Muscle layer of colon (tissue), 2 donors: ENCODE measurements around the gene MRAS.

Experiments
- H3K27ac ChIP-seq: one replicate; pipeline ENCODE4 v1.7.0; 2013; ENCODE audit warnings: low read depth, mild to moderate bottlenecking, low read length, moderate library complexity
- H3K27me3 ChIP-seq, 2 donors: one replicate each; pipeline ENCODE4 v1.7.0; 2013; ENCODE audit warnings: low read length in 2 of 2, mild to moderate bottlenecking in 2 of 2; ENCODE audit not compliant: insufficient read depth in 2 of 2, control insufficient read depth in 1 of 2
- H3K36me3 ChIP-seq: one replicate; pipeline ENCODE4 v1.7.0; 2013; ENCODE audit warnings: mild to moderate bottlenecking, low read length; ENCODE audit not compliant: insufficient read depth
- H3K4me1 ChIP-seq: one replicate; pipeline ENCODE4 v1.7.0; 2013; ENCODE audit warnings: mild to moderate bottlenecking, low read length; ENCODE audit not compliant: insufficient read depth
- H3K4me3 ChIP-seq, 2 donors: one replicate each; pipeline ENCODE4 v1.7.0; 2013; ENCODE audit warnings: low read length in 2 of 2, low read depth in 1 of 2, mild to moderate bottlenecking in 1 of 2, moderate library complexity in 1 of 2
- H3K9ac ChIP-seq: one replicate; pipeline ENCODE4 v1.7.0; 2013; ENCODE audit warnings: low read length
- H3K9me3 ChIP-seq: one replicate; pipeline ENCODE4 v1.7.0; 2013; ENCODE audit warnings: mild to moderate bottlenecking, low read length
- donor health status: abdominal sarcoma.
- donor health status: Adenocarcinoma of cecum.

Gene MRAS

DNA sequence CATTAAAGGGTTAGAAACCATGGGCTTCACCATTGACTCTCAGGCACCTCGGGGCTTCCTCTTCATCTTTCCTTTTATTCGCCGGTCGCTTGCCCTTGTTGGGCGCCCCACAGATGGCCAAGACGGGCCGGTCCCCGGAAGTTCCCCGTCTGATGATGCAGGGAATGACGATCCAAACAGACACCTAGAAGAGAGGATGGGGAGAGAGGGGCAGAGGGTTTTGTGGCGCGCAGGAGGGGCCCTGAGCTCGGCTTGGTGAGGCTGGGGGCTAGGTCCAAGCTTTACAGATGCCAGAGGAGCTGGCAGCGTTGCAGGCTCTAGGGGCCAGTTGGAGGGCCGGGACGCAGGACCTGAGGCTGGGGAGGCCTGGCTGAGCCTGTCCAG lies 85.5 kb downstream of the MRAS start:
- Histone ChIP-seq H3K9me3 (no peaks in the 10 kb centered on the region), H3K4me1 (peaks cover 5% of the 10 kb centered on the region), H3K4me3 (peak overlapping the region in 1 of 2 donors; percentile 84), H3K9ac (no peak overlapping the region), H3K27ac (no peak overlapping the region), H3K27me3 (peaks cover 0 to 7% of the 10 kb centered on the region in 2 donors), H3K36me3 (no peaks in the 10 kb centered on the region)

DNA sequence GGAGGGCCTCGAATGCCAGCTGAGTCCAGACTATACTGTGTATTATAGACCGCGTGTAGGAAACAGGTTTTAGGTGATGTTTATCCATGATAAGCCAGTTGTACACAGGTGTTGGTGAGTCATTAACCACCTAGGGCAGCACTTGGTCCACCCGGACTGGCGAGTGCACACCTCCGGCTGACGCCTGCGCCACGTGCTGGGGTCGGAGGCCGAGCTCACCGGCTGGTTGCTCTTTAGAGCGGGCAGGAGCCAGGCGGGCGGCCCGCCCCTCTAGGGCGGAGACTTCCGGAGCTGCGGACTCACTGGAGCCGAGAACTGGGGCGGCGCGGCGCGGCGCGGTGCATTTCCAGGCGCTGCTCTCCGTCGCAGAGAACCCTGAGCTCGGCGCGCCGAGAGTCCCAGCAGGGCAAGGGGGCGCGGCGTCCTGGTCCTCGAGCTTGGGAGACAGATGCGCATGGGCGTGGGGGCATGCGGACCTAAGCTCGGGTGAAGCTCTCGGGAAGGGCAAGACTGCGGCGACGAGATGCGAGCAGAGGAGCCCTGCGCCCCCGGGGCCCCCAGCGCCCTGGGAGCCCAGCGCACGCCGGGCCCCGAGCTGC lies 86.0 kb downstream of the MRAS start, which contains the start of gene ESYT3:
Gene ESYT3, plus strand, starts transcription at position 341 of the 599 bp plus-strand sequence. Its CDS starts 183 bp downstream, at position 524.
- Histone ChIP-seq H3K9ac (peak within 1 kb of the TSS; percentile 49), H3K27ac (no peak within 1 kb of the TSS), H3K4me3 (peak within 1 kb of the TSS; percentile 68 to 84), H3K4me1 (peaks cover 5% of the 10 kb centered on the region), H3K36me3 (no peaks in the 10 kb centered on the region), H3K27me3 (peaks cover 0 to 7% of the 10 kb centered on the region in 2 donors), H3K9me3 (no peaks in the 10 kb centered on the region)

DNA sequence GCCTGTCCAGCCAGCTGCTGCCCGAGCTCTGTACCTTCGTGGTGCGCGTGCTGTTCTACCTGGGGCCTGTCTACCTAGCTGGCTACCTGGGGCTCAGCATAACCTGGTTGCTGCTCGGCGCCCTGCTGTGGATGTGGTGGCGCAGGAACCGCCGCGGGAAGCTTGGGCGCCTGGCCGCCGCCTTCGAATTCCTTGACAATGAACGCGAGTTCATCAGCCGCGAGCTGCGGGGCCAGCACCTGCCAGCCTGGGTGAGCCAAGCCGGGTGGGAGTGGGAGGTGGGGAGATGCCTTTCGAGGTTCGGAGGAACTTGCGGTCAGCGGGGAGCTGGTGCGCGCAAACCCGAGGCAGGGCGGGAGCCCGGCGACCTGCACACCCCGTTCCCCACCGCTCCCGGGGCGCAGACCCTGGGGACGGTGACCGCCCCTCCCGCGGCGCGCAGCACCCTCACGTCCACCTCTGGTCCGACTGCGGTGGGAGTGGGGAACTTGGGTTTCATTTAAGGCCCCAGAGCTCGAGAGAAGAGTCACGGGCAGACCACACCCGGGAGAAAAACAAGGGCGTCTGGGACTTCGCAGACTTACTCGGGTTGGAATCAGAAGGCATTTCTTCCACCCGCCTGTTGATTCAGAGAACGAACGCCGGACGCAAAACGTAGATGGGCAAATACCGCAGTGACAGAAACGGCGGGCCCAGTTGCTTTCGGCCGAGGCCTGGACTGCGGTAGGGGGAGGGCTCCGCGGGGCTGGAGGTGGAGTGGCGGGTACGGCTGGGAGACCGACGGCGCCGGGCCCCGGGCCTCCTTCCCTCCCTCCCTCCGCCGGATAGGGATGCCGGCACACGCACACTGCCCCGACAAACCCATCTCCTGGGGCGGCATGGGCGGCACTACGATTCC lies 86.7 kb downstream of the MRAS start:
- H3K27ac ChIP-seq, result no peak overlapping the region
- H3K27me3 ChIP-seq, result peaks cover 0 to 7% of the 10 kb centered on the region in 2 donors
- no peaks in the 10 kb centered on the region for H3K36me3 ChIP-seq
- peaks cover 10% of the 10 kb centered on the region for H3K4me1 ChIP-seq
- H3K9ac ChIP-seq, result peak overlapping the region; percentile 49
- H3K4me3 ChIP-seq, result peak overlapping the region; percentile 68 to 84
- H3K9me3 ChIP-seq, result no peaks in the 10 kb centered on the region

DNA sequence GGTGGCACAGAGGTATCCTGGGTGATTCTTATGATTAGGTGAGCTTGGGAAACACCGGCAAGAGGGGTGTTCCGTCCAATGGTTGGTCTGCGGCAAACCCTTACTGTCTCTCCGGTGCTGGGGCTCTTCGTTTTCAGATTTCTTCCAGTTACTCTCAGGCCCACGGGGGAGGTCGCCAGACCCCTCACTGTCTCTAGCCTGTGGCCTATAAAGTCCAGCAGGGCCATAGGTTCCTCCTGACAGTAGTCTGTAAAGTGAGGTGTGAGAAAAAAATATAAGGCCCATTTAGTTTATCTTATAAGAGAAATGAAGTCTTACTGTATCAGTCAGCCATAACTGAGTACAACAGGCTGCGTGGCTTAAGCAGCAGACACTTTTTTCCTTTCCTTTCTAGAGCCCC lies 87.5 kb downstream of the MRAS start:
- Histone ChIP-seq H3K9me3 (no peaks in the 10 kb centered on the region), H3K27me3 (peaks cover 0 to 7% of the 10 kb centered on the region in 2 donors), H3K27ac (no peak overlapping the region), H3K4me1 (peaks cover 17% of the 10 kb centered on the region), H3K4me3 (peak overlapping the region in 1 of 2 donors; percentile 84), H3K36me3 (no peaks in the 10 kb centered on the region), H3K9ac (no peak overlapping the region)

DNA sequence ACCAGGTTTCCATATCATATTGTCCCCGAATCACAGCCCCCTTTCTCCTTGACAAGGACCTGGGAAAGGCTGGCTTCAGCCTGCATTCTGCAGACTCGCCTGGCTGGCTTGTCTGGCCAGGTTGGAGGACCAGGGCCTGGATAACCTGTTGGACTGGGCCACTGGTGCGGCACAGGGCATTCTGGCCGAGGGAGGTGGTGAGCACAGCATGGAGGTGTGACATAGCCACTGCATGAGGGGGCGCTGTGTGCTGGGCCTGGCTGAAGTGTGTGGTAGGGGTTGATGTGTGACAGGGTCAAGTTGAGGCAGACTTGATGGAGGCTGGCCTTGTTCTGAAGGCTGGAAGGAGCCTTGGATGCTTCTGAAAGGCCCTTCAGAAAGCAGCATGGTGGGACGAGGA lies 88.9 kb downstream of the MRAS start:
- no peak overlapping the region for H3K27ac ChIP-seq
- H3K4me3 ChIP-seq, result no peak overlapping the region
- no peak overlapping the region for H3K9ac ChIP-seq
- peaks cover 0 to 7% of the 10 kb centered on the region in 2 donors for H3K27me3 ChIP-seq
- H3K9me3 ChIP-seq, result no peaks in the 10 kb centered on the region
- H3K36me3 ChIP-seq, result no peaks in the 10 kb centered on the region
- peaks cover 22% of the 10 kb centered on the region for H3K4me1 ChIP-seq

DNA sequence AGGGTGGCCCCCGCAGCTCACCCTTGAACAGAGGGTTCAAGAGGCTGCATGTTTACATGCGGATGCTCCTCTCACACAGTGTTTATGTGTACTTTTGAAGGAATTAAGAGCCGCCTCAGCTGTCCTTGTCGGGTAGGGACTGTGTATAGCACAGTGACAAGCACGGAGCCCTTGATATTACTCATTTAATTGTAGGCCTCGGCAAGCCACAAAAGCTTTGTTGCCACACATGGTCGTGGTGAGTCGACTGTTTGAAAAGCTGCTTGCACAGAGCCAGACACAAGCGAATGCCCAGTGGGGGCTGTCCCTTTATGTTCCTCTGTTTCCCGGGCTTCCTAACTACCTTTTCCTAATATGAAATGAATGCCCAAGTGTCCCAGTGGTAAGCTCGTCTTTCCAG lies 90.5 kb downstream of the MRAS start:
- Histone ChIP-seq H3K4me3 (no peak overlapping the region), H3K4me1 (peaks cover 36% of the 10 kb centered on the region), H3K27me3 (peaks cover 0 to 7% of the 10 kb centered on the region in 2 donors), H3K9ac (no peak overlapping the region), H3K9me3 (no peaks in the 10 kb centered on the region), H3K36me3 (no peaks in the 10 kb centered on the region), H3K27ac (no peak overlapping the region)

DNA sequence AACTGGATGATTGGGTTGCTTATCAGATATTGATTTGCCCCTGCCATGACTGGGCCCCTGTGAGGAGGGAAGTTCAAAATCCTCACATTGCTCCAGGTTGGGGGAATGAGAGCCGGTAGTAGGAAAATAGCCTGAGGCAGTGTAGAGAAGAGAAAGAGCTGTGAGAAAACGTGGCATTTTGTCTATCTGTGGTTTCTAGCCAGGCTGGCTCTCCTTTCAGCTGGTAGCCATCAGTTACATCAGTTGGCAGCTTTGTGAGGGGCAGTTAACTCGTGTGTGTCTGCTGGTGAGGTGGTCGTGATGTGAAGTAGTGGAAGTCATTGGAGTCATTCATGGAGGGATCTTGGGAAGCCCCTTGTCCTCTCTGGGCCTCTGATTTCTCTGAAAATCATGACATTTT lies 91.3 kb downstream of the MRAS start:
- peaks cover 0 to 5% of the 10 kb centered on the region in 2 donors for H3K27me3 ChIP-seq
- no peak overlapping the region for H3K4me3 ChIP-seq
- H3K9ac ChIP-seq, result no peak overlapping the region
- peaks cover 32% of the 10 kb centered on the region for H3K4me1 ChIP-seq
- H3K36me3 ChIP-seq, result no peaks in the 10 kb centered on the region
- no peaks in the 10 kb centered on the region for H3K9me3 ChIP-seq
- no peak overlapping the region for H3K27ac ChIP-seq

DNA sequence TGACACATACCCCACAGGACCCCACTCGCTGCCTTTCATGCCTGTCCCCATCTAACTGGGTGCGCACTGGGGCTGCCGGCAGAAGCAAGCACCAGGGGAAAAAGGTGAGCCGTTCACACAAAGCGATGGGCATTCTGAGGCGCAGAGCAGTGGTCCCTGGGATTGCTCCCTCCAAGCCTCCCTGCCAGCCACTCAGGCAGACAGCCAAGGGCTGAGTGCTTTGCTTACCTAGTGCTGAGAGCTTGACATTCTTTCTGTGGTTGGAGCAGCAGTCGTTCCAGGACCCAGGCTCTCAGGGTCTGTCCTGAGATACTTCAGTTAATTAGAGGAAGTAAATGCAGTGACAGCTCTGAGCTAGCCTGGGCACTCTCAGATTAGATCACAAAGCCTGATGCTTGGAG lies 91.7 kb downstream of the MRAS start:
- Histone ChIP-seq H3K36me3 (no peaks in the 10 kb centered on the region), H3K4me1 (peaks cover 32% of the 10 kb centered on the region), H3K4me3 (no peak overlapping the region), H3K9ac (no peak overlapping the region), H3K9me3 (no peaks in the 10 kb centered on the region), H3K27me3 (peaks cover 0 to under 1% of the 10 kb centered on the region in 2 donors), H3K27ac (no peak overlapping the region)

DNA sequence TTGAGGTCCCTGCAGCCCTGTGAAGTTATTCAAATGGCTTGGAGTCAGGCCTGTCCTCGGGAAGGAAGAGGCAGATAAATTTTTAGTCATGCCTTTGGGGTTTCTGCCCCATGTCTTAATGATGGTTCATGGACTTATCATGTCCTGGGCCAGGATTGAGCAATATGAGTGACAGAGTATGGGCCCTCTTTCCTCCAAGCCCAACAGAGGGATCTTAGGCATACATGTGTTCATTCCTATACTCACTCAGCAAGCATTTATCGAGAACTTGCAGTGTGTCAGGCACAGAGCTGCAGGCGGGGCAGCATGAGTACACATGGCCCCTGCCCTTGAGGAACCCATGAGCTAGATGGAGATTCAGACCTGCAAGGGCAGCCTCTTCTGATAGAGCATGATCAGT lies 92.2 kb downstream of the MRAS start:
- H3K27ac ChIP-seq, result no peak overlapping the region
- no peaks in the 10 kb centered on the region for H3K27me3 ChIP-seq
- no peaks in the 10 kb centered on the region for H3K36me3 ChIP-seq
- no peak overlapping the region for H3K9ac ChIP-seq
- H3K4me1 ChIP-seq, result peaks cover 32% of the 10 kb centered on the region
- no peaks in the 10 kb centered on the region for H3K9me3 ChIP-seq
- no peak overlapping the region for H3K4me3 ChIP-seq

DNA sequence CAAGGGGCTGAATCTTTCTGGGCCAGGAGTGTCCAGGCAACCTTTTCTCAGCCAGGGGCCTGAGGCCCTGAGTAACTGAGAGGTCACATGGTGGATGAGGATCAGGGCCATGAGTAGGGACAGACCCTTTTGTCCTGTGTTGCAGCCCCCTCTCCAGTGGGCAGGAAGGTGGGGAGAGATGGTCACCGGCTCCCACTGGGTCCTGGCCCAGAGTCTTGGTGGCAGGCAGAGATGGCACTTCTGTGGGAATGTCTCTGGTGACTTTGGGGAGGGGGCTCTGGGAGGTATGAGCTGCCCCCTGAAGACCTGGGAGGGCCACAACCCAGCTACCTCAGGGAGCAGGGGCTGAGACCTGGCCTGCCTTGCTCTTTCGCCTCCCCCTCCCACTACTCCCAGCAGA lies 92.9 kb downstream of the MRAS start:
- Histone ChIP-seq H3K27ac (no peak overlapping the region), H3K9ac (no peak overlapping the region), H3K27me3 (no peaks in the 10 kb centered on the region), H3K36me3 (no peaks in the 10 kb centered on the region), H3K9me3 (no peaks in the 10 kb centered on the region), H3K4me3 (no peak overlapping the region), H3K4me1 (peaks cover 32% of the 10 kb centered on the region)

DNA sequence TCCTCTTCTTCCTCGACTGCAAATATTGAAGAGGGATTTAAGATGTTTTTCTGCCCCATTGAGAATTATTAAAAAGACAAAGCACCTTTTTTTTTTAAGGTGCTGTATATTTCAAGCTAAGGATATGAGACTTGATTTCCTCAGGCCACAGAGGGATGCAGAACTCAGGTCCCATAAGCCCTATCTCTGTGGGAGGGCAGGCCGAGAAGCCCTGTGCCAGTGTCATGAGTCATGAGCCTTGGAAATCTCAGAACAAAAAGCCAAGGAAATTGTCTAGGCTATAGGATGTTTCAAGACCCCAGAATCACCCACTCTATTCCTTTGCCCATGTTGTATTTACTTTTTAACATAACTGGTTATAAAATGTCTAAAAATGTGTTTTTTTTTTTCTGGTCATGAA lies 93.4 kb downstream of the MRAS start:
- H3K9ac ChIP-seq, result no peak overlapping the region
- no peak overlapping the region for H3K4me3 ChIP-seq
- no peak overlapping the region for H3K27ac ChIP-seq
- H3K4me1 ChIP-seq, result peaks cover 32% of the 10 kb centered on the region
- H3K36me3 ChIP-seq, result no peaks in the 10 kb centered on the region
- no peaks in the 10 kb centered on the region for H3K27me3 ChIP-seq
- H3K9me3 ChIP-seq, result no peaks in the 10 kb centered on the region
